GM21786 (cell line): ENCODE measurements around the gene HDDC2.

Source experiments
- ATAC-seq: cut with Tn5 transposase; IDR thresholded peaks from one replicate; pipeline ENCODE4 v1.9.1; 2021; ENCODE audit not compliant: unreplicated experiment

HDDC2 gene

GRCh38 chr6:125271486-125272159, 30.1 kb downstream of the HDDC2 start:
- ATAC-seq: no peak

- no peak for ATAC-seq
Observed at GRCh38 chr6:125270380-125270779, 31.4 kb downstream of the HDDC2 start.

- ATAC-seq: no peak
Observed at GRCh38 chr6:125269328-125269985, 32.3 kb downstream of the HDDC2 start.

- no peak for ATAC-seq
Observed at GRCh38 chr6:125268765-125269164, 33.0 kb downstream of the HDDC2 start.

DNA sequence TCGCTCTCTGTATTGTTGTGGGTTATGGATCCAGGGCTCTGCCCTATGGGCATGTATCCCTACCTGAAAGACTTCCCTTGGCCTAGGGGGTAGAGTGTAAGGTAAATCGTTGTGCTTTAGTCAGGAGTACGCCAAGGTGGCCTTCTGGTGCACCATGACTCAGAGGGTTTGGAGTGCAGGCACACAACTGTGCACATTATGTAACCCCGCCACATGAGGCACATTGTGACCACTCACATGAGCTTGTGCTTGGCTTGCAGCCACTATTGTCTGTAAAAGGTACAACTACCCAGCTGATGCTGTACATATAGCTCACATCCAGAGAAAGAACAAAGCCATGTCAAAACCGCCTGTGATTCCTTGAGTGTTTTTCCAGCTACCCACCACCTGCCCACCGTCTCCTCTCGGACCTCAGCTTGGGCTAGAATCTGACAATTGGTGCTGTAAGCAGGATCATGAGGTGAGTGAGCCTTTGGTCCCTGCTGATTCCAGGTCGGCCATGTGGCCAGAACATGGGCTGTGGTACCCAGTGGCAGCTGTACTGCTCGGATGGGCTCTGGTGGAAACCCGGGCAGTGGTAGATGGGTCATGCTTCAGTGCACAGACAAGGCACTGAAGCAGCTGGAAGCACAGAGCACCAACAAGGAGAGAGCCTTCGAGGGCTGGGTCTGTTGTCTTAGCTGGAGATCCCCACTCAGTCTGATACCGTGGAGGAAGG, 33.8 kb downstream of the HDDC2 start:
- ATAC-seq: no peak

- ATAC-seq: no peak
Observed at GRCh38 chr6:125264476-125264875, 37.3 kb downstream of the HDDC2 start.

DNA sequence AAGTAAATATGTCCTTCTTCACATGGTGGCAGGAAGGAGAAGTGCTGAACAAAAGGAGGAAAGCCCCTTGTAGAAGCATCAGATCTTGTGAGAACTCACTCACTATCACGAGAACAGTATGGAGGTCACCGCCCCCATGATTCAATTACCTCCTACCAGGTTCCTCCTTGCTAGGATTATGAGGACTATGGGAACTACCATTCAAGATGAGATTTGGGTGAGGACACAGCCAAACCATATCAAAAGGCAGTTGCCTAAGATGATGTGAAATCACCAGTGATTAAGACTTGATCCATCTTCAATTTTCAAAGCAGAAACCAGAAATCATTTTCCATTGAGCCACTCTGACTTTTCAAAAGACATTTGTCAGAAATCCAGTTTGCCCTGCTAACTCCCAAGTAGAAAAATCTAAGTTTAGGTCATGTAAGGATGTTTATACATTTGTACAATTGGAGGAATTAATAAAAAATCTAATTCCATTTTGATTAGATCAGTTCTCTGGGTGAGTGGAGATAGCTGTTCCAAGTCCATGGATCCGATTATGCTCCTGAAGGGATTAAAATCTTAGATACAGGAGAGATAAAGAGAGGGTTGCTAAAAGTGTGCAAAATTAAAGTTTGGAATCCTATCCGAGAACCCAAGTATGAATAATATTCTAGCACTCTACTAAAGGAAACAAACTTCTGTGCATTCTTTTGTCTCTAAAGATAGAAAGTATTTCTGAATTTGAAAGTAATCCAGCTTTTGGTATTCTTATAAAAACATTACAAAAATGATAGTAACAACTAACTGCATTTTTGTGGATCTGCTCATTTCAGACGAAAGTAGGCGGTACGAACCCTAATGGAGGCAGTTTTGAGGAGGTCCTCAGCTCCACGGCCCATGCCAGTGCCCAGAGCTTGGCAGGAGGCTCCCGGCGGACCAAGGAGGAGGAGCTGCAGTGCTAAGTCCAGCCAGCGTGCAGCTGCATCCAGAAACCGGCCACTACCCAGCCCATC, 39.5 kb downstream of the HDDC2 start:
- ATAC-seq: no peak

- ATAC-seq: no peak
Observed at GRCh38 chr6:125259354-125259736, 42.4 kb downstream of the HDDC2 start.

GRCh38 chr6:125258651-125259353, 43.0 kb downstream of the HDDC2 start:
- ATAC-seq: no peak

DNA sequence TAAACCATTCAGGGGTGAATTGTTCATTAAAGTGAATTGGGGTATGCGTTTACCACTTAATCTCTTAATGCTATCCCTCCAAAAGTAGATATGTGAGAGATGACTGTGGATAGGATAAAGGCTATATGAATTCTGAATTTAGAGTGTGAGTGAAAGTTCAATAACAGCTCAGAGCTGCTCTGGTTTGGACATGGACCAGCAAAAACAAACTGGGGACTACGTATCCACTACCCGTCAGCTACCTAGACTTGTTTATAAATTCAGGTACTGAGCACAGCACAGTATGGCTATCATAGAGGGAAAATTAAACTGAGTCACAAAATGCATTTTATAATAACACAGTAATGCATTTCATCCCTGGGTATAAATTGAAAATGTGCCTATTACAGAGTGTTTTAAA, 44.4 kb downstream of the HDDC2 start:
- no peak for ATAC-seq

DNA sequence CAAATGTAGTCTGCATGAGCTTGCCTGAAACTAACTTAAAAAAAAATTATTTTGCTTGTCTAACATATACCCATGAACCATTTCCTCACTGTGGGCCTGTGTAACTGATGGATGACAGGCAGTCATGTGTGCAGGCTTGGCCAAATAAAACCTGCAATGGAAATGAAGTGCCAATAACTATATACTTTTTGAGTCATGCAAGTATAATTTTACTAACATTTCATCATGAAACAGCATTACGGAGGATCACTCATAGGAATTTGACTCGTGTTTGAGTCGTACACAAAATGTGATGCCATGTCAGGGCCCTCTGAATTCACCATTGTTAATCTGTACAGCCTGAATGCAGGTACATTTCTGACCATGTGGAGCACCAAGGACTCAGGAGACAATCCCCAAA, 46.6 kb downstream of the HDDC2 start:
- no peak for ATAC-seq

GRCh38 chr6:125254321-125254720, 47.4 kb downstream of the HDDC2 start:
- no peak for ATAC-seq

DNA sequence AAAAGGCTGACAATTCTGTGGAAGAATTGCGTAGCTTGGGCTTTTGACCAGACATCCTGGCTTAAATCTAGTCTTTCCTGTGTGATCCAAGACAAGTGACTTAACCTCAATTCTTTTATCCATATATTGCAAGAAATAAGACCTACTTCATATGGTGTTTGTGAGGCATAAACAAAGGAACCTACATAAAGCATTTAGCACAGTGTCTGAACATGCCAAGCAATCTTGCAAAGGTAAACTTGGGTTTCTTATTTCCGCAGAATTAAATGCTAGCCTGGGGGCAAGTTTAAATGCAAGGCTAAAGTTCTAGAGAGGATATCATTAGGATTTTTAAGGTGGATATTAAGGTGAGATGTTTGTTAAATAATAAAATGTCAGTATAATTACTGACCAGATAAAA, 47.9 kb downstream of the HDDC2 start:
- no peak for ATAC-seq

DNA sequence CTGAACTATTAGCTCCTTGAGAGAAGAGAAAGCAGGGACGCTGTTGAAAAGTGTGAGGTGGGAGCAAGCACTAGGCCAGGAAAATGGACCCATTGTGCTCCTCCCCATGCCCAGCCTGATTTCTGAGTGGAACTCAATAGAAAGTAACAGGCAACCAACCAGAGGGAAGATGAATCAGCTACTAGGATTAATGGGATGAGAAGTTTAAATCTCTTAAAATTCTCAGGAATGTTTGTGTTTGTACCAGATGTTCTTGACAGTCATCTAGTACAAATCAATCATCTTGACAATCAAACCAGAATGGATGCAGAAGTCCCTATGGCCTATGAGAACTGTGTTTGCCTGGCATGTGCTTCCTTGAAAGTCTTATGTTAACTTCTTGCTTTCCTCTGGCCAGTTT, 48.9 kb downstream of the HDDC2 start:
- no peak for ATAC-seq

DNA sequence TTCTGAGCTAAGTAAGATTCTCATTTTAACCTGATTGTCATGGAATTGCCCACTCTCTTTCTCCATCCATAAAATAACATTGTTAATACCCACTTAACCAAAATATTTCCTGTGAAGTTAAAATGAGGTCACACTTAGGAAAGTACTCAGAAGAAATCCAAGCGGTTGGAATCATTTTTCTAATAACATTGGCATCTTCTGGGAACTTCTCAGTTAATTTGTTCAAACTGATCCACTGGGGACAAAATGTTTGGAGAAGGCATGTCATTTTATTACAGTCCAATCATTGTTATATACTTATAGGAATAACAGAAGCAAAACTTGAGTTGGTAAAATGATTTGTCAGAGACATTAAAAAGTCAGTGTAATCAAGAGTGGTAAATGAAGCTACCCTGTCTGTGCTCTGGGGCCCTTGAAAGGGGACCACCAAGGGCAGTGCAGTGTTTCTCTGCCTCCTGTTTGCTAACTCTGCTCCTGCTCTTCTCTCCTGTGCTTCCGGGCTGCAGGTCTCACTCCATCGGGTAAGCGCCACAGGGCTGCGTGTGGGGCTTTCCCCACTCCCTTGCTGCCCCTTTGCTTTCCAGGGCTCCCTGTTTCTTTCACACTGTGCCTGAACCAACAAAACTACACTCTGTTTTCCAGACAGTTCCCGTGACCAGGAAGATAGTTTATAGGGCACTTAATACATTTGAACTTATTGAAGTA, 50.1 kb downstream of the HDDC2 start:
- no peak for ATAC-seq

- ATAC-seq: no peak
Observed at GRCh38 chr6:125250511-125250910, 51.3 kb downstream of the HDDC2 start.

DNA sequence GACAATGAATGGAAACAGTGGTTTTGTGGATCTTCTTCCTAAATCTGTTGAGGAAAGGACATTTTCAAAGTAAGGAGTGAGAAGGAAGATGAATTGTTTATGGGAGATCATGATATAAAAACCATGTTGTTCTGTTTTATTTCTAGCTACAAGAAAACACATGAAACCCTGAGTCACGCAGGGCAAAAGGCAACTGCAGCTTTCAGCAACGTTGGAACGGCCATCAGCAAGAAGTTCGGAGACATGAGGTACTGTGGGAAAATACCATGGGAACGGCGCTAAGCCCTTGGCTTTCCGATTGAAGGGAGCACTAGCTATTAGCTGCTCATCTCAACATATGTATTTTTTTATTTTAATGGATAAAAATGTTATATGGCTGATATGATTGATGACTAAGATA, 53.6 kb downstream of the HDDC2 start:
- ATAC-seq: no peak

- no peak for ATAC-seq
Observed at GRCh38 chr6:125246566-125246965, 55.2 kb downstream of the HDDC2 start.

DNA sequence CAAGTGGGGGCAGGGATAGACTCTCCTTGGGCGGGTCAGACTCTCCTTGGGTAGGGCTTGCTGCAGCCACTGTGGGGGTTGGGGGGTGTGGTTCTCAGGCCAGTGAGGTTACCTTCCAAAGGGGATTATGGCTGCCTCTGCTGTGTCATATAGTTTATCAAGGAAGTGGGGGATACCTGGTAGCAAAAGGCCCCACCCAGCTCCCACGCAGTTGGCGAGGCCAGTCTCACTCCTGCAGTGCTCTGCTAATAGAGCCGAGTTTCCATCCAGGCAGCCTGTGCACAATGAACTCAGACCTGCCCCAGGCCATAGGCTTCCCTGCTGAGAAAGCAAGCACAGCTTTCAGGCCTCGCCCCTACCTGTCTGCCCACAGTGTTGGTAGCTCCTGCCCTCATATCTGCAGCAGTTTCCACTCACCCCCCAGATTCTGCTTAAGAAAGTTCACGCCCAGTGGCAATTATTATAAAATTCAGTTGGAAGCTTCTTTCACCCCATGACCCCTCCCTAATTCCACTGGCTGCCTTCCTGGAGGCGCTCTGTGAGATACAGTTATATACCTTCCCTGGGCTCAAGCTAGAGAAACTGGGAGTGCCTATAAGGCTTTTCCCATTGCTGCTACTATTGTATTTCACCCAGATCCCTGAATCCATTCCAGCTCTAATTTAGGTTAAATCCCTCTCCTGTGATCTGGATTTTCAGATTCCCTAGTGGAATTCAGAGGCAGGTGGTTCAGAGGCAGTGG, 56.1 kb downstream of the HDDC2 start:
- no peak for ATAC-seq
